Right ventricle myocardium inferior (tissue), 1 donor: ENCODE measurements around the gene WDR20. TPM values are rescaled to one million over a fixed set of nuclear protein-coding genes. Genes with fewer than 3 reads are reported as not detected.
A peak's percentile ranks its signal among the peaks of the same experiment; 100 is the strongest.
"Not testable (repeated sequence)": the region's sequence is repeated elsewhere in the genome, so short reads cannot be mapped to it uniquely, and the experiment has no call there.

ENCODE experiments used
- ATAC-seq: fragments of 200-7000 bp; cut with Tn5 transposase; one replicate; pipeline ENCODE4 v1.9.1; 2020; ENCODE audit warnings: mild to moderate bottlenecking, moderate library complexity
- DNase-seq: peaks from one replicate; pipeline ENCODE4 v3.0.0; 2021; ENCODE audit errors: missing footprints
- intact Hi-C: fragments of 100-400 bp; cut with DNase I; formaldehyde crosslinking; loops from one replicate; pipeline ENCODE4 v1.11.0; 2022
- total RNA-seq: library from RNA; stranded (reverse); fragmentation: NEBNext Ultra II Directional; extraction: Animal tissue kit (Norgen Biotek cat#: 25700); gene quantifications from one replicate; pipeline ENCODE4 v1.2.1, GENCODE V29; 2021
- donor health status: DM: no; HTN: yes; CAD: no; lungs with severe emphysema.

WDR20 gene
- total RNA-seq, 1 donor from 2014 or later = 20.5 TPM

DNA sequence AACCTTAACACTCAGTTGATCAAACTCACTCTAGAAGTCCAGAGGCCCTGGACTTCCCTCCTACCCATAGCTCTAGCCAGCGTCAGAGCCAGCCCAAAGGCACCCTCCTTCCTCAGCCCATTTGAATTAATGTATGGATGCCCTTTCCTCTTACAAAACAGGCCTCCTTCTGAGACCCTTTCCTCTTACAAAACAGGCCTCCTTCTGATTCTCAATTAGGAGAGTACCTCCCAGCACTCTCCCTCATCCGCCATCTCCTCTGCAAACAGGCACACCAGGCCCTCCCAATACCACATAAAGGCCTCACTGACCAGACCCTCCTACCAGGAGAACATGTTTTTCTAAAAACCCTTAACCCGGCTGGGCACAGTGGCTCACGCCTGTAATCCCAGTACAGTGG lies 99.5 kb downstream of the WDR20 start:
- DNase-seq = no peak
- ATAC-seq = no peak
- intact Hi-C loops = no loop called here

DNA sequence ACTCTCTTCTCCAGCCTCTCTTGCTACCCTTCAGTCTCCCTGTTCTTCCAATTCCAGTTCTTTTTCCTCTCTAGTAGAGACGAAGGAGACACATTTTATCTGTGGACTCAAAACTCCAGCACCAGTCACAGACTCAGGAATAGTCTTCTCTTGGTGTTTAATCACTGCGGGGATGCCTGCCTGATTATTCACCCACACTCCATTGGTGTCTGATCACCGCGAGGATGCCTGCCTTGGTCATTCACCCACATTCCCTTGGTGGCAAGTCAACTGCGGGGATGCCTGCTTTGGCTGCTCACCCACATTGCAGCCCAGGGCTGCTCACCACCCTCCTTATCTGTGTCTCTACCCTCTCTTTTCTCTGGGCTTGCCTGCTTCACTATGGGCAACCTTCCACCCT lies 100.8 kb downstream of the WDR20 start:
- ATAC-seq, intact Hi-C loops, DNase-seq: not testable (repeated sequence)

DNA sequence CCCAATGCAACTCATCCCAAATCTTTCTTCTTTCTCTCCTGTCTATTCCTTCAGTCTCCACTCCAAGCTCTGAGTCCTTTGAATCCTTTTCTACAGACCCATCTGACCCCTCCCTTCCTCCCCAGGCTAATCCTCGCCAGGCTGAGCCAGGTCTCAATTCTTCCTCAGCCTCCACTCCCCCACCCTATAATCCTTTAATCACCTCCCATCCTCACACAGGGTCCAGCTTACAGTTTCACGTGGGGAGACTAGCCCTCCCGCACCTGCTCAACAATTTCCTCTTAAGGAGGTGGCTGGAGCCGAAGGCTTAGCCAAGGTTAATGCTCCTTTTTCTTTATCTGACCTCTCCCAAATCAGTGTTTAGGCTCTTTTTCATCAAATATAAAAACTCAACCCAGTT lies 101.5 kb downstream of the WDR20 start:
- ATAC-seq (no peak), DNase-seq (no peak)
- intact Hi-C loops = no loop called here

DNA sequence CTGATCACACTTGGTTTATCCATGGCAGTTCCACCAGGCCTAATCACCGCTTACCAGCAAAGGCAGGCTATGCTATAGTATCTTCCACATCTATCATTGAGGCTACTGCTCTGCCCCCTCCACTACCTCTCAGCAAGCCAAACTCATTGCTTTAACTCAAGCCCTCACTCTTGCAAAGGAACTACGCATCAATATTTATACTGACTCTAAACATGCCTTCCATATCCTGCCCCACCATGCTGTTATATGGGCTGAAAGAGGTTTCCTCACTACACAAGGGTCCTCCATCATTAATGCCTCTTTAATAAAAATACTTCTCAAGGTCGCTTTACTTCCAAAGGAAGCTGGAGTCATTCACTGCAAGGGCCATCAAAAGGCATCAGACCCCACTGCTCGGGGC lies 104.1 kb downstream of the WDR20 start:
- ATAC-seq, DNase-seq, intact Hi-C loops: not testable (repeated sequence)

DNA sequence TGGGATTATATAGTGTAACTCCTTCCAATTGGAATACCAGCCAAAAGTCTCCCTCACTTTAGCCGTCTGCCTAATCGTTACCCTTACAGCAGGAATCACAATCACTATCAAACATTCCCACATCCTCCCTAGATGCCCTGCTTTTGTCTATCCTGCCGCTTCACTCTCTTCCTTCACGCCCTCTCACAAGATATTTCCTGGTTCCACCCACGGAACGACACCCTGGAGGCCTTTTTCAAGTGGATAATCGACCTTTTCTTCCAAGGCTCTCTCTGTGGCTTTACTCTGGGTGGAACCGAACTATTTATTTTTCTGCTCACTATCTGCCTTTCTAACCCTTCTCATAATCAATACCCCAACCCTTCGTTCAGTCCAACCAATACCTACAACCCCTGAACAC lies 106.4 kb downstream of the WDR20 start:
- ATAC-seq = no peak
- intact Hi-C loops = no loop called here
- no peak for DNase-seq

DNA sequence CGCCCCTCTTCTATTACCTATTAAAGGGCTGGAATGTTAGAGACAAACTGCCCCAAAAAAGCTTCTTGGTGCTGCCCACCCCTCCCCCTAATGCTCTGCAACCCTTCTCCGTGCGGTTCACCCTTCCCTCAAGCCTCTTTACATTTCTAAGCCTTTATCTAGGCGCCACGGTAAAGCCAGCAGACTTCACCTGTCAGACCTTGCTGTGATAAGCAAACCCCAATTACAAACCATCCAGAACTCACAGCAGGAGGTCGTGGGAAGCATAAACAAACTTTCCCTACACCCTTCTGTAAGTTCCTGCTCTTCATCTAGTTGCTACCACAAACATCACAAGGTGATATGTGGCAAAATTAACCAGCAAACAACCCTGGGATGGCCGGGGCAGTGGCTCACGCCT lies 108.4 kb downstream of the WDR20 start:
- ATAC-seq (no peak), DNase-seq (no peak)
- intact Hi-C loops = no loop called here

DNA sequence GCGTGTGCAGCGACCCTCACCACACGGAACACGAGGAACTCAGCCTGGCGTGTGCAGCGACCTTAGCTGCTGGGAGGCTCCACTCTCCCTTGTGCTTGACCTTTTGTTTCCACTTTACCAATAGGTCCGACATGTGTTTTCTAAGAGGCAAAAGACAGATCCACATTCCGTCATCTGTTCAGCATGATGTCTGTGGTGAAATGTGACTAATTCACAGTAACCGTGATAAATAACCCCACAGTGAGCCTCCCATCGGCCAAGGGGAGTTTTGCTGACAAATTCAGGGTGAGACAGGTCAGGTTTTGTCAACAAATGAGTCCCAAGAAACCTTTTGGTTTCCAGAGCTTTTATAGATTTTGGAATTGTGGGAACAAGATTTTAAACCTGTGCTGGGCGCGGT lies 109.3 kb downstream of the WDR20 start:
- intact Hi-C loops = no loop called here
- ATAC-seq = no peak
- DNase-seq = no peak

DNA sequence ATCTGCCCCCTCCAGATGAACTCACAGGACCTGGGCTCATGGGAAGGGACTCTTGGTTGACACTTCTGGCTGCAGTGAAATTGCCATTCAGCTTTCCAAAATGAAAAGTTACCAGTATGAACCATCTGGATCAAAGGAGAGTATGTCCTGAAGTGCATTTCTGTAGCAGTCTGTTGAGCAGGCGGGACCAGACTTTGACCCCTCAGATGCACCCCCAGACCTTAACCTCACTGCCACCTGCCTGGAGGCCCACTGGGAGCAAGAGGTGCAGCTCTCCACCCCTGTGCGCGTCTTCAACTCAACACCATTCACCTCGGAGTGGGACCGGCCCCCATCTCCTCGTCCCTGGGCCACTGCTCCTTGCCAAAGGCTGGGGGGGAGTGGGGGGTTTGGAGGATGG lies 110.3 kb downstream of the WDR20 start:
- ATAC-seq (no peak), DNase-seq (no peak)

DNA sequence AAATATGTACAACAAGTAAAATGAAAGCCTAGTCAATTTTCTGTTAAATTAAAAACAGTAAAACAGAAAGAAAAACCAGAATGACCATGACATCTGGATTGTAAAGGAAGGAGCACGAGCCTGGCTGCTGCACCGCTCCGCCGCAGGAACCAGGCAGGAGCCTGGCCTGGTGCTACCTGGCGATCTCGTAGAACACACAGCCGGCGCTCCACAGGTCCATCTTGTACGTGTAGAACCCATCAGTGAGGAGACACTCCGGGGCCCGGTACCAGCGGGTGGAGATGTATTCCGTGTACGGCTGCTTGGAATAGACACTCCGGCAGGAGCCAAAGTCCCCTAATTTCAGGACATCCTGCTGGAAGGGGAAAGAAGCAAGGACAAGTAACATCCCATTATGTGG lies 110.9 kb downstream of the WDR20 start:
- ATAC-seq (no peak), DNase-seq (no peak)
- intact Hi-C loops = loop anchor here (5.0 kb wide), 1 partner anchor 52 kb away; no protein-coding TSS in a partner anchor

More for the DNA sequence above, 110.3 kb downstream of the WDR20 start:
- intact Hi-C loops = loop anchor here (5.0 kb wide), 1 partner anchor 52 kb away; no protein-coding TSS in a partner anchor

DNA sequence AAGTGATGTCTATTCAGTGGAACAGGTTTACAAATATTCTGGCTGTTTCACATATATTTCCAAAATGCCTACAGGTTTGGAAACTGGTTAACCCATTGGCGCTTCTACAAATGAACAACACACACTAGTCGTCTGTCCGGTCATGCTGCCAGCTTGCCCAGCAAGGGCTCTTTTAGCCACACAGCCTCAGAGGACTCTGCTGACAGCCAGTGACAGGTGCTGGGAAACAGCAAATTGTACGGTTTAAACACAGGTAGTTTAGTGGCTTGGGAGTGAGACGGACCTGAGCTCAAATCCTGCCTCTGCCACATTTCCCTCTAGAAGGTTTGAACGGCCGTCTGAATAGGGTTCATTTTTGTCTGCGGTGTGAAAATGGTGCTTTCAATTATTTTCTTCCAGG lies 111.5 kb downstream of the WDR20 start:
- intact Hi-C loops = loop anchor here (5.0 kb wide), 1 partner anchor 51 kb away; no protein-coding TSS in a partner anchor
- no peak for ATAC-seq
- DNase-seq = no peak

DNA sequence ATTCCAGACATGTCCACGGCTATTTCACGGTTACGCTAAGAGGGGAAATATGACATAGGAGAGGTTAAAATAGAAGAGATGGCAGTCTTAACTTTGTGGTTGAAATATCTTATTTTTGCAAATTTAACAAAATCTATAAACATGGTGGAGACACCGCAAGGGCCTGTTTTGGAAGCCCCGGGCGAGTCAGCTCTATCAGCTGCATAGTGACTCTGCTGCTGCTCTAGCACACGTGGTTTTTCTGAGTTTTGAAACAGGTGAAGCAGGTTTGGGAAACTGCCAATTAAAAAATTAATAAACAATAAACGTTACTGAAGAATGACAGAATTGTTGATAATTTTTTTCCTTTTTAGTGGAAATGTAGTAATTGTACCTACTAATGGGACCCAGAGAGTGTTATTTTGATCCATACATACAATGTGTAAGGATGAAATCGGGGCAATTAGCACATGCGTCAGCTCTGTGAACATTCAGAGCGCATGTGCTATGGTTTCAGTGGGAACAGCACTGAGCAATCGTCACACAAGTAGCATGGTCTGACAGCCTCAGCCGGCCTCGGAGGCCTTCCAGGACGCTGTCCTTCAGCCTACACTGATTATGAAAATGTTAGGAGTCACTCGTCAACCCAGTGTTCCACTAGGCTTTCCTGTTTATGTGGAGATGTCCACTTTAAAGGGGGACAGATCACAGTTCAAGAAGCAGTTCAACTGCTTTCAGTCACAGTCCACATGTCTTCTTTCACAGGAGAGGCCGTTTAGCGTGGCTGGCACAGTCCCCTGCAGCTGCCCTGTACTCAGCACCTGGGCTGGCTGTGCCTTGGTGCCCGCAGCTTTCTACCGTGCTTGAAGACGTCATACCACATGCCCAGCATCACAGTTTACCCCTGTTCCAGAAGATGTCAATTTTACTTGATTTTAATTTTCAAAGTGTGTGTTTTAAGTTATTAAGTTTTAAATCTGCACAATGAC lies 113.4 kb downstream of the WDR20 start:
- intact Hi-C loops = loop anchor here (5.0 kb wide), 1 partner anchor 49 kb away; no protein-coding TSS in a partner anchor
- peak; percentile 87 for ATAC-seq
- no peak for DNase-seq

DNA sequence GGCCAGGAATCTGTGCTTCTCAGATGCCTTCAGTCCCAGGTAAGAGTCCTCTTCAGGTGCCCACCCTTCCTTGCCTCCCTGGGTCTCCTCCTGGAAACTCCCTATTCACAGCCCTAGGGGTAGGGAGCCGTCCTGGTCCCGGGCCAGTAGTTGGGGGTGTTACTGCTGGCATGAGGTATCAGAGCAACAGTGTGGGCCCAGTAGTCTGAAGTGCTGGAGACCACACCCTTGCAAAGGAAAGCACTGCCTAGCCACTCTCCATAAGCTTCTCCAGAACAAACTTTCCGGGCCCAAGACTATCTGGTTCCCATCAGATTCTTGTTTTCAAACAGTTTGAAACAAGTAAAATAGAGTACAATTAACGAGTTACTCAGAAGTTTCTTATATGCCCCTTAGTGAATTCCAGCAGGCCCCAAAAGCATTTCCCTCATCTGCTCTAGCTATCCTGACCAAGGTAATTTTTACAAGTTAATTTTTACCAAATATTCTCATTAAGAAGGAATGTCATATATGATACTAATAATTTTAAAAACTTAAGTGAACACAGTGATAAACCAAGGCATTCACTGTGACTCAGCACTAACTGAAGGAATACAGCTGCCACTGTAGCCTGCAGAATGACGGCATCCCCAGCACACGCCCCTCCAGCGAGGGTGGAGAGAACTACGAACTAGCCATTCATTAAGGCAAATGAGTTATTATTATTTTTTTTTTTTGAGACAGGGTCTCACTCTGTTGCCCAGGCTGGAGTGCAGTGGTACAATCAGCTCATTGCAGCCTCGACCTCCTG lies 115.9 kb downstream of the WDR20 start:
- intact Hi-C loops = no loop called here
- ATAC-seq = peak; percentile 73
- DNase-seq = no peak

DNA sequence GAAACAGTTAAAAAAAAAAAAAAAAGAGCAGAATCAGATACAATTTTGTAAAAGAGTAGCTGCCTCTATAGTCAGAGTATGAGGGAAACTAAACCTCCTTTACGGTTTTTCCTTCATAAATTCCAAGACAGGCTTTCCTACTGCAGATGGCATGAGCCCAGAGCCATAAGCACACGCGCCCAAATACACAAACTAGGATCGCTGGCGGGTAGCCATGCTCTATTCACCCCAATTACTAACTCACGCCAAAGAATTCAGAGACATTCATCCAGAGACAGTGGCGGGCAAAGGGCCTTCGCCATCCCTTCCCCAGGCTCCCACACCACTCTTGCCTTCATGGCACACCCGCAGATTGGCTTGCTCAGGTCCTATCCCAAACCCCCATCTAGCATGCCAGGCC lies 117.0 kb downstream of the WDR20 start:
- intact Hi-C loops = no loop called here
- no peak for DNase-seq
- ATAC-seq = no peak

DNA sequence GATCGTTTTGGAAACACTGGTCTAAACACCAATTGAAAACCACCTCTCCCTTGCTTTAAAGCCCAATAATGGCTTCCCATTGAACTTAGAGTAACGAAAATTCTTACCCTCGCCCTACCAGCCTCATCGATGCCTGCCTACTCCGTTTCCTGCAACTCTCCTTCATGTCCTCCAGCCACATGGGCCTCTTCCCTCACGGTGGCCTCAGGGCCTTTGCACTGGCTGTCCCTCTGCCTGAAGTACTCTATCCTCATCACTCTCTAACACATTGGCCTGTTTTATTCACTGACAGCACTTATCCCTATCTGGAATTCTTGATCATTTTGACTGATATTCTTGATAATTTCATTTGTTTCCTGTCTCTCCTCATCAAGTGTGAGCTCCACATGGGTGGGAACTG lies 118.4 kb downstream of the WDR20 start:
- no peak for ATAC-seq
- no peak for DNase-seq
- intact Hi-C loops = no loop called here

Other genes with a start within 250 kb of the WDR20 start
- 348 TPM for gene DYNC1H1, start 175.3 kb upstream of the WDR20 start, total RNA-seq
- gene HSP90AA1, start 52.9 kb upstream of the WDR20 start, total RNA-seq = 484 TPM
- 9.4 TPM for gene MOK, start 165.3 kb downstream of the WDR20 start, total RNA-seq
- gene ZNF839, start 179.8 kb downstream of the WDR20 start, total RNA-seq = 7.6 TPM
- gene CINP, start 223.0 kb downstream of the WDR20 start, total RNA-seq = 31.1 TPM
- gene TECPR2, start 223.0 kb downstream of the WDR20 start, total RNA-seq = 19.4 TPM